Mesothelial cell of epicardium (in vitro differentiated cells): ENCODE results near the gene DLEC1. TPM values are rescaled to one million over a fixed set of nuclear protein-coding genes. Genes with fewer than 3 reads are reported as not detected.
A peak's percentile ranks its signal among the peaks of the same experiment; 100 is the strongest.

Experiments used
- DNase-seq, 2 experiments: peaks; one replicate each; pipeline ENCODE4 v3.0.0; 2021; ENCODE audit warnings: low spot score in 2 of 2; ENCODE audit not compliant: unreplicated experiment in 2 of 2
- H3K27ac Mint-ChIP-seq: 2 replicates; pipeline ENCODE4 v1.8.0; 2021; ENCODE audit warnings: mixed read lengths
- H3K27me3 Mint-ChIP-seq: 2 replicates; pipeline ENCODE4 v1.8.0; 2021; ENCODE audit warnings: low read depth, mixed read lengths
- H3K36me3 Mint-ChIP-seq: 2 replicates; pipeline ENCODE4 v1.8.0; 2021; ENCODE audit warnings: mixed read lengths
- H3K4me1 Mint-ChIP-seq: 2 replicates; pipeline ENCODE4 v1.8.0; 2021; ENCODE audit warnings: mixed read lengths
- H3K4me3 Mint-ChIP-seq: 2 replicates; pipeline ENCODE4 v1.8.0; 2021; ENCODE audit warnings: mild to moderate bottlenecking, moderate library complexity, mixed read lengths
- H3K9me3 Mint-ChIP-seq: 2 replicates; pipeline ENCODE4 v1.8.0; 2021; ENCODE audit warnings: mixed read lengths
- CTCF ChIP-seq: fragments of 200-600 bp; sonication (generic); IDR thresholded peaks from one replicate; pipeline ENCODE4 v1.5.0; 2021; ENCODE audit warnings: antibody characterized with exemption; ENCODE audit not compliant: unreplicated experiment
- total RNA-seq: library from RNA; stranded (reverse); gene quantifications from 3 replicates; pipeline ENCODE4 v1.2.1, GENCODE V29; 2021

The DLEC1 gene
- total RNA-seq, 1 donor from 2014 or later = 1.4 TPM

- H3K27ac Mint-ChIP-seq = no peak overlapping the region
- peaks cover 3% of the 10 kb centered on the region for H3K4me1 Mint-ChIP-seq
- TF ChIP-seq CTCF = no peak
- no peaks in the 10 kb centered on the region for H3K27me3 Mint-ChIP-seq
- peaks cover 30% of the 10 kb centered on the region for H3K36me3 Mint-ChIP-seq
- peaks cover 9% of the 10 kb centered on the region for H3K9me3 Mint-ChIP-seq
- DNase-seq = no peak
- H3K4me3 Mint-ChIP-seq = no peak overlapping the region
These were observed 21.3 kb upstream of the DLEC1 start for GRCh38 chr3:38017445-38018295.

GRCh38 chr3:38018296-38019266 lies 20.4 kb upstream of the DLEC1 start:
- Mint-ChIP-seq H3K9me3 (peaks cover 9% of the 10 kb centered on the region), H3K4me1 (peaks cover 7% of the 10 kb centered on the region), H3K27ac (peak overlapping the region; percentile 70), H3K27me3 (no peaks in the 10 kb centered on the region), H3K36me3 (peaks cover 30% of the 10 kb centered on the region), H3K4me3 (no peak overlapping the region)
- no peak for DNase-seq
- no peak for TF ChIP-seq CTCF

- no peak for TF ChIP-seq CTCF
- Mint-ChIP-seq H3K9me3 (peaks cover 5% of the 10 kb centered on the region), H3K27me3 (no peaks in the 10 kb centered on the region), H3K4me3 (no peak overlapping the region), H3K4me1 (peaks cover 13% of the 10 kb centered on the region), H3K36me3 (peaks cover 22% of the 10 kb centered on the region), H3K27ac (no peak overlapping the region)
- DNase-seq = no peak
These were observed 19.2 kb upstream of the DLEC1 start for GRCh38 chr3:38019658-38020341.

- DNase-seq = no peak
- TF ChIP-seq CTCF = no peak
- Mint-ChIP-seq H3K36me3 (peaks cover 16% of the 10 kb centered on the region), H3K27ac (no peak overlapping the region), H3K27me3 (no peaks in the 10 kb centered on the region), H3K4me1 (peaks cover 16% of the 10 kb centered on the region), H3K4me3 (no peak overlapping the region), H3K9me3 (no peaks in the 10 kb centered on the region)
These were observed 18.7 kb upstream of the DLEC1 start for GRCh38 chr3:38020342-38020726.

- H3K36me3 Mint-ChIP-seq = peaks cover 8% of the 10 kb centered on the region
- H3K4me1 Mint-ChIP-seq = peaks cover 20% of the 10 kb centered on the region
- H3K27ac Mint-ChIP-seq = no peak overlapping the region
- H3K9me3 Mint-ChIP-seq = no peaks in the 10 kb centered on the region
- no peak for TF ChIP-seq CTCF
- H3K4me3 Mint-ChIP-seq = no peak overlapping the region
- H3K27me3 Mint-ChIP-seq = no peaks in the 10 kb centered on the region
- no peak for DNase-seq
These were observed 17.8 kb upstream of the DLEC1 start for GRCh38 chr3:38021196-38021595.
